AG08395 (cell line): Measurements from ENCODE around the gene CHMP6.
A peak's percentile ranks its signal among the peaks of the same experiment; 100 is the strongest.

Experiments
- DNase-seq: peaks from one replicate; pipeline ENCODE4 v3.0.0; 2012; ENCODE audit warnings: mixed read lengths, low spot score

Gene CHMP6

DNA sequence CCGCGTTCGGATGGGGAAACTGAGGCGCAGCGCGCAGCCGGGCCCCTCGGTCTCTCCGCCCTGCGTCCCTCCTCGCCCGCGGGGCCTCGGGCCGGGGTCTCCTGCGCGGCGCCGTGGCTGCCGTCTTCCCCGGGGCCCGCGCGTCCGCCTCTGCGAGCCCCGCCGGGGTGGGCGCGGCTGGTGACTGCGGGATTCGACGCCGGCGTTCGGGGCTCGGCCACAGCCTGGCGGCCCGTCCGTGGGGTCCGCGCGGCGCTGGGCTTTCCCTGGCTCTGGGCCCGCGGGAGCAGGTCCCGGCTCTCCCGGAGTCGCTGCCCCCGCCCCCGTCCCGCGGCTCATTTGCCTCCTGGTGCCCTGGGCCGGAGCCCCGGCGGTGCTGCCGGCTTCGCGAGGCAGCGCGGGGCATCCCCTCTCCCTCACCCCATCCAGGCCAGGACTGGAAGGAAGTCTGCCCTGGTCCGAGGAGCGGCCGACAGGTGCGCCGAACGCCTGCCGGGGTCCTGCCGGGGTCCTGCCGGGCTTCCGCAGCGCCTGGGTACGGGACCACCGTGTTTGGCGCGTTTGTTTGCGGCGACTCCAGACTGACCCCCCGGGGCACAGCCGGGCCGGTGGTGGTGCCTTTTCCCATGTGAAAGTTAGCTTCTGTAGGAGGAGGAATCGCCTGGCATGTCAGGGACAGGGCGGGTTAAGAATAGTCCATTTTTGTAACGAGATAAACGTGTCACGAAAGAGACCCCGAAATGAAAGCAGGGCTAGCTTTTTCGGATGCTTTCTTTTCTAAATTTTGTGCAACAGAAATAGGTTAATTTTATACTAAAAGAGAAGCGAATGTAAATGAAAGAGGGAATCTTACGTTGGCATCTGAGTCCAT, 671 bp downstream of the CHMP6 start:
- DNase-seq = peak; percentile 43

DNA sequence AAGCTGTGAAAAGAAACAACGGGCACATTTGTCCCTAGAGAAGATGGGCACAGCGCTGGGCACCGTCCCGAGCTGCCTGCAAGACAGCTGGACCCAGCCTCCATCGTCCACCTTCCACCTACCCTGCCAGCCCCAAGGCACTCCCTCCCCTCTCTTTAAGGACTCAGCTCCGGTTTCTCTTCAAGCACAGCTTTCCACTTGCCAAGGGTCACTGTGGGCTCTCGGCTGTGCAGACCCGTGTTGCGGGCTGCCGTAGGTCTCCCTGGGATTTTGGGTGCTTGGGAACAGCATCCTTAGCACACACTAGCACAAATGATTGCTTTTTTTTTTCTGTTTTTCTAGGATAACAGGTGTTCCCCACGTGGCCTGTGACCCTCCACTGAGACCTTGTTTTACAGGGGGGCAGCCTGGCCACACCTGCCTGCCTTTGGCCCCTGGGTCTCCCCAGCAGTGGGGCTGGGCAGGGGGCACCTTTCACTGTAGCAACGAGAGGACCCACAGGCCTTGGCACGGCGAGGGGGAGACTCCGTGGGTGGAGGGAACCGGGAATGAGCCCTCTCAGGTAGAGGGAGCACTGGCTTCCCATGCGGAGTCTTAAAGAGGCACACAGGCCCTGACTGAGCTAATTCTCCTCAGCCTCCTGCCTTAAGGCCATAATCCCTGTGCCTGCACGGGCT, 1.4 kb downstream of the CHMP6 start:
- DNase-seq = no peak

DNA sequence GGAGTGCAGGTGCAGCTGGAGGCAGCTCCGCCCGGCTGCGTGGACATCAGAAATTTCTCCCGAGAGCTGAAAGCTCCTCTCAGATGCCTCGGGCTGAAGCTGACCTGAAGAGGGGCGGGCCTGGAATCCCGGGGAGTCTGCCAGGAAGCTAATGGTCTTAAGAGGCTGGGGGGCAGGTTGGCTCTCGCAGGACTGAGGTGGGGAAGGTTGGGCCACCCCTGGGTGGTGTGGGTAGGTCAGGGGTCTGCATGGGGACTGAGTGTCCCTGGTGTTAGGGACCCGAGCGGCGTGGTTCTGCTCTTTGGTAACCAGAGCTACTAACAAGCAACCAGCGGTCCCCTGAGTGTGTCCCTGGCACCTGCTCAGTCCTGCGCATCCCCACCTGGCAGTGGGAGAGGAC, 3.5 kb downstream of the CHMP6 start:
- DNase-seq = no peak

DNA sequence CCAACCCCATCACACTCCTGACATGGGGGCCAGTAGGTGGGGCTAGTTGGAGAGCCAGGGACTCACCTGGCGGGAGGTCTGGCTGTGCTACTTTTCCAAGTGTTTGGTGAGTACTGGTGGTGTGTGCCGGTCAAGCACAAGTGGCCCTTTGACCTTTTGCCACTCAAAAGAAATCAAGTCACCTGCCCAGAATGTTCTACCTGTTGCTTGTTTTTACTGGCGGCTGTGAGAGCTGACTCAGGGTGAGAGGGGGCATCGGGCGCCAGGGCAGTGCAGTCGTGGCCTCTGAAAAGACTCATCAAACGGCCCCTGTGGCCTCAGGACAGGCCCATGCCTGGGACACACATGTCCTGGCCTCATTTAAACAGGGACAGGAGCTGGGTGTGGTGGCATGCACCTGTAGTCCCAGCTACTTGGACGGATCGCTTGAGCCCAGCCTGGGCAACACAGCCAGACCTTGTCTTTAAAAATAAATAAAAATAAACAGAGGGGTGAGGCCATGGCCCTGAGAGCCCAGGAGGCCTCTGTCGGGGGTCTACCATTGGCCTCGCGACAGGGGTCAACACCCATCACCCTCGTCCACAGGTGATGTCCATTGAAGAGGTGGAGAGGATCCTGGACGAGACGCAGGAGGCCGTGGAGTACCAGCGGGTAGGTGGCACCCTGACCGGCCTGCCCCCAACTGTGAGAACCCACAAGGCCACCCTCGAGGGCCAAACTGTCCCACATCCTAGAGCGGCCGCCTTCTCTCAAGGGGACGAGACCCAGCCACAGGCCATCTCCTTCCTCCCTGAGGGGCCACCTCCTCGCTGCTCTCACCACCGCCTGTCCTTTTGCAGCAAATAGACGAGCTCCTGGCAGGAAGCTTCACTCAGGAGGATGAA, 5.0 kb downstream of the CHMP6 start:
- no peak for DNase-seq

DNA sequence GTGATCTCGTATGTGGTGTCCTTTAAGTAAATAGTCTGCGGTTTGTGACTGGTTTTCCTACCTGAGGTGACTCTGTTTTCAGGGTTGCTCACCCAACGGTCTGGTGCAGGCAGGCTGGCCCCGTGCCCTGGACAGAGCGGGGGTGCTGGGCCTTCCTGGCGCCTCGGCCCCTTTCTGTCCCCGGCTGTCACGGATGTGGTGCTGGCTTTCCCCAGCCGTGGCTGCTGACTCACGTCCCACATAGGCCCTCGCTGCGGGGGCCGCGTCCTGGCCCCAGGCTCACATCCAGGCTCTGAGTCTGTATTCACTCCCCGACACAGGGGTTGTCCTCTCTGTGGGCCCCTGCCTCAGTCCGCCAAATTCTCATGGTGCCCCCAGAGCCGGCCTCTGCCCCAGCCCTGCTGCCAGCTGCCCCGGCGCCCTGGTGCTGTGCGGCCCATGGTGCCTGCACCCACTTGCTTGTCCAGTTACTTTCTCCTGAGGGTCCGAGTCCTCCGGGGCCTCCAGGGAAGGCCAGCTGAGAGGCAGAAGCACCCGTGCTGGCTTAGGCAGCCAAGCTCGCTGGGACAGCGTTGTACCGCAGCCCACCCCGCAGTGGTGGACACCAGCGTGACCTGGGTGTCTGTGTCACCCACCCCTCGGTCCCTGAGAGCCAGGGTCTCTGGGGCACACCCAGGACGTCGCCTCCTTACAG, 5.9 kb downstream of the CHMP6 start:
- no peak for DNase-seq

DNA sequence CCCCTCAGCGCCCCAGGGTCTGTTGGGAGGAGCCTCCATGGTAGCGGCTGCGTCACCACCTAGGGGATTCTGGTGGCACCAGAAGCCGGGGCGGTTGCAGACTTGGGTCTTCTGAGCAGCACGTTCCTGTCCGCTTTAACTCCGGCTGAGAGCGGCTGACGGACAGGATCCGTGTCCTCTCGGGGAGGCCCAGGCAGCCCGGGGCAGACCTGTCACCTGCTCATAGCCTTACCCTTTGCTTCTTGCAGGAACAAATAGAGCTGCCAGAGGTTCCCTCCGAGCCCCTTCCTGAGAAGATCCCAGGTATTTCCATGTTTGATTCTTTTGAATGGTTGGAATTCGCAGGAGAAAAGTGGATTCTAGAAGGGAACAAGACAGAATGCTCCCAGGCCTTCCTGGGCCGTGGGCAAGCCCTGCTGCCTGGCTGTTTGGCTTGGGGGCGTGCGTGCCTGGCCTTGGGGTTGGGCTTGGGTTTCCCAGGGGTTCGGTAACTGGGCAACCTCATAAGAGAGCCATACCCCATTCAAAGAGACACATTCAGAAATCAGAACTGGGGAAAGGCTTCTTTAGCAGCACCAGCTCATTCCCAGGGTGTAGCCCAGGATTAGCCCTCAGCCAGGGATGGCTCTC, 6.6 kb downstream of the CHMP6 start:
- no peak for DNase-seq

DNA sequence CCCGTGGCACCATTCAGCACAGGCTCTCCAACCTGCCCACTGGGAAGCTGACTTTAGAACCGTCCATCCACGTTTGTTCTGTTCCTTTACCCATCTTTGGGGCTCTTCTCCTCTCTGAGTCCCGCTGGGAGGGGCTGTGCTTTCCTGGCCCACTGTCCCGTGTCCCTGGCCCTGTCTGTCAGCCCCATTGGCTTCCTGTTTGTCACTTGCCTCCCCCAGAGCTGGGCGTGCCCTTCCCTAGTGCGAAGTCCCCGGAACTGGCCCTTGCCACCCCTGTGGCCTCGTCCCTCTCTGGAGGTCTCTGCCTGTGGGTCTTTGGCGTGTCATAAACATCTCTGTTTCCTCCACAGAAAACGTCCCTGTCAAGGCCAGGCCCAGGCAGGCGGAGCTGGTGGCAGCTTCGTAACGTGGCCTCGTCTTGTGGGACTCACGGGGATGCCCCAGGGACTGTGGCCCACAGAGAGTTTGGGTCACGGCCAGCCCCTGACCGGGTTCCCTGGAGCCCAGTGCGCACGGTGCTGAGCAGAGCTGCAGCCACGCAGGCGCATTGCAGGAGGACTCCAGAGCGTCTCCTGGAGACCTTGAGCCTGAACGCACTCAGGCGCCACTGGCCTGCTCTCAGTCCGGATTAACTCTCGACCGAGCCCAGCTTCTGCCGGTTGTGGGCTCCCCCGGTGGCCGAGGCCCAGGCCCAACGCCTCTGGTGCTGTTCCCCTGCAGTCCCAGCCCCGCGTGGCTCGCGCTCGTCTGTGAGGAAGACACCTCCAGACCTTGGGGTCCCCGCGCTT, 7.3 kb downstream of the CHMP6 start:
- no peak for DNase-seq

DNA sequence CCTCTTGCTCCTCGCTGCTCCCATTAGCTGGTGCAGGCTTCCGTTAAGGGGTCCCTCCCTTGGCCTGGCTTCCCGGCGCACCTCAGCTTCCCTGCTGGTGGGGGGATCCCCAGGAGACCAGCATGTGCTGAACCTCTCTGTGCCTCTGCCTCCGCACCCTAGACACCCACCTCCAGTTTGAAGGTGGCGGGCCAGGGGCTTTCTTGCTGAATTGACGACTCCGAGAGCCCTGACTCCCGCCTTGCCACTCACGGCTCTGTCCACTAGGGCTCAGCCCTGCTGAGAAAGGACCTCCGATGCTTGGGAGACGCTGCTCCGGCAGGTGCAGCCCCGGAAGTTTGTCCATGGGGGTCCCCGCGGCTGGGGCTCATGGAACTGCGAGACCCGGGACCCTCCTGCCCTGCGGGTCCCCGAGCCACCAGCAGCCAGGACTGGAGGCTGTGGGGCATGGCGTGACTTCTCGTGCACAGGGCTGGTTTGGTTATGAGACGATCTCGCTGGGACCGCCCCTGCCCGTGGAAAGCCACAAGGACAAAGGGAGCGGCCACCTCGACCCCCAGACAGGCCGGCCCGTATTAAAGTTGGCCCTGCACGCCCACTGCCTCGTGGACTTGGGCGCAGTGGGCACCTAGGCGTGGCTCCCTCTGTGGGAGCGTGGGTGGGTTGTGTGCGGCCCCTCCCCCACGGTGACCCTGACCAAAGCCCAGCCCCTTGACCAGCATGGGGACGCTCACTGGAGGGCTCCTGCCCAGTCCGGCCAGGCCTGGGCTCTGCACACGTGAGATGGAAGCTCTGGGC, 8.1 kb downstream of the CHMP6 start:
- DNase-seq = no peak

DNA sequence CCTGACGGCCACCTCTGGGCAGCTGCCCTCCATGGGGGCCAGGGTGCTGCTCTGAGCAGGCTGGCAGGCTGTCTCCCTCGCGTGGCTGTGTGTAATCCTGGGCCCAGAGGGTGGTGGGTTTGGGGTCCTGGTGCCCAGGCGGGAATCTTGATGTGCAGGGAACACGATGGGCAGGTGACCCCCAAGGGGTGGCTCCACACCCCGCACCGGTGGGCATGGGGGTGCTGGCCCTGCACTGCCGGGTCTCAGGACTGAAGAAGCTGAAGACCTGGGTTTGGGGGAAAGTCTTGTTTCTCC, 8.6 kb downstream of the CHMP6 start:
- no peak for DNase-seq

DNA sequence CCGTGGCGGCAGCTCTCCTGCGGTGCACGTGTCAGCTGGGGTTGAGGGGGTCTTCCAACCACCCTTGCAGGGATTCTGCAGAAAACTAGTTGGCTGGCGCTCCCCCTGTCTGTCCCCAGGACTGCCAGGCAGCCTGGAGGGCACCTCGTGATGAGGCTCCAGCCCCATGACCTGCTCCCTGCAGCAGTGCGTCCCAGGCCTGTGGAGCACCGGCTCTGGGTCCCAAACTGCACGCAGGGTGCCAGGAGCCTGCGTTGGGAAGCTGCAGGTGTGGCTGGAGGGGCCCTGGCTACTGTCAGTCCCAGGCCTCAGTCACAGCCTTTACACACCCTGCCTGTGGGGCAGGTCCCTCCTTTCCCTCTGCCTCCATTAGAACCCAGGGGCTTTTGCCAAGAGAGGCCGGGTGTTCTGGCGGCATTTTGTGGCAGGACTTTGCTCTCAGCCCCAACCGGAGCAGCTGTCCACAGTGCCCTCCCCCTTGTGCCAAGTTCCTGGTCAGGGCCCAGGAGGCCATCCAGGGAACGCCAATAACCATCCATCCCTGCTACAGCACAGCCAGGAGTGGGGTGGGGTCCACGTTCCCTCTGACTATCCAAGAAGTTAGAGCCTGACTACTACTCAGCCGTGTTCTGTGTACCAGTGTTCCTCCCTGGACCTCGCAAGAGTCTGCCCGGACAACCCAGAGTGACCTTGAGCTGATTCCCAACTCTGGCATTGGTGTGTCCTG, 9.2 kb downstream of the CHMP6 start:
- DNase-seq = no peak

DNA sequence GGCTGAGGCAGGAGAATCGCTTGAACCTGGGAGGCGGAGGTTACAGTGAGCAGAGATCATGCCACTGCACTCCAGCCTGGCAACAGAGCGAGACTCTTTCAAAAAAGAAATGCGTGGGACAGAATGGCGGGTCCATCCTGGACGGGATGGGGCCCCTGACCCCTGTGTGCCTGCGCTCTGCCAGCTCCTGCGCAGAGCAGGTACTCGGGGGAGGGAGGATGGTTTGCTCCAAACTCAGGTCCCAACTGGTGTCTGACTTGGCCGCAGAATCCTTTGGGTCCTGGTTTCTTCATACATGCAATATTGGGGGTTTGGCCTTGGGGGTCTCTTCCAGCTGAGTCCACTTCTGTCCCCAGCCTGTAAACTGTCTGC, 10.4 kb downstream of the CHMP6 start:
- no peak for DNase-seq

DNA sequence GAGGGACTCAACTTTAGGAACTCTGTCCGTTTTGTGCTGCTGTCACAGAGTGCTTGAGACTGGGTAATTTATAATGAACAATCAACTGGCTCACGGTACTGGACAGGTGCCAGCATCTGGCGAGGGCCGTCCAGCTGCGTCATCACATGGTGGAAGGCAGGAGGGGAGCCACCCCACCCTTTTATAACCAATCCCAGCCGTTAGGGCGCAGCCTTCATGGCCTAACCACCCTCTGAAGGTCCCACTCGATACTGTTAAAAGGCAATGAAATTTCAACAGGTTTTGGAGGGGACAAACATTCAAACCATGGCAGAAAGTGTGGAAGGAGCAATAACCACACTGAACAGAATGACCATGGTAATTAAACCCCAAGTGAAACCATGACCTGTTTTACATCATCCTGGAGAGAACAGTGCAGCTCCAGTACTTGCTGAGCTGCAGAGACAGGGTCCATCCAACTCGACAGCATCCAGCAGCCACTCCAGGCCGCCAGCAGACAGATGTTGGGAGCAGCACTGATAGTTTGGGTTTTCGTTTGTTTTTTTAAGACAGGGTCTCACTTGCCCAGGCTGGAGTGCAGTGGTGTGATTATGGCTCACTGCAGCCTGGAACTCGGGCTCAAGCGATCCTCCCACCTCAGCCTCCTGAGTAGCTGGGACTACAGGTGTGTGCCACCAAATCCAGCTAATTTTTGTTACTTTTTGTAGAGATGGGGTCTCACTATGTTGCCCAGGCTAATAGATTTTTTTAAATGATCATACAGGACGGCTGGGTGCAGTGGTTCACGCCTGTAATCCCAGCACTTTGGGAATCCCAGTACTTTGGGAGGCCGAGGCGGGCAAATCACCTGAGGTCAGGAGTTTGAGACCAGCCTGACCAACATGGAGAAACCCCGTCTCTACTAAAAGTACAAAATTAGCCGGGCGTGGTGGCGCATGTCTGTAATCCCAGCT, 11.0 kb downstream of the CHMP6 start:
- peak; percentile 75 for DNase-seq

DNA sequence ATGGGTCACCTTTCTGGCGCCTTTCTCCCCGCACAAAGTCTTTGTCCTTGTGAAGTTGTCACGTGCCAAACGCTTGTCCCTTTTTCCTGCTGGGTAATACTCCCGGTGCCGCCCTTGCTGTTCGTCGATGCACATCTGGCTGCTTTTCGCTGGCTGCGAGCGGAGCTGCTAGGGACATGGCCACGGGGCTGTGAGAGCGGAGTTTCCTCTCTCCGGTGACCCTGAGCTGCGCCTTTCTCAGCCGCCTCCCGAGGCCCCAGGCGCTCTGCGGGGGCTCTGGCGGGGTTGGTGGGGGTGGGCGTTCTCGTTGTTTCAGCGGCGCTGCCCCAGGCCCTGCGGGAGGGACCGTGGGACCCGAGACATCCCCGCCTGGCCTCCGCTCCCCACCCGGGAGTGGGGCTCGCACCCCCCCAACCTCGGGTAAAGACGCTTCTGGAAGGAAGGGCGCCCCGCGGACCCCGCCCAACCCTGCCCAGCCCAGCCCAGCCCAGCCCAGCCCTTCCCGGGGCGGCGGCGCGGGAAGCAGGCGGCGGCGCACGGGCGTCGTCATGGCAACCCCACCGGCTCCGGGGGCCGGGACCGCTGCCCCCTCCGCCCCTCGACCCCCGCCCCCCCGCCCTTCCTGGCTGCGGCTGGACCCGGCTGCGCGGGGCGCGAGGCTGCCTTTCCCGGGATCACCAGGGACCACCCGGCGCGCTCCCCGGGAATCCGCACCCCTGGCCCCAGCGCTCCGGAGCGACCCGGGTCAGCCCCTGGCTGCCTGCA, 12.3 kb downstream of the CHMP6 start:
- DNase-seq = peak; percentile 52

DNA sequence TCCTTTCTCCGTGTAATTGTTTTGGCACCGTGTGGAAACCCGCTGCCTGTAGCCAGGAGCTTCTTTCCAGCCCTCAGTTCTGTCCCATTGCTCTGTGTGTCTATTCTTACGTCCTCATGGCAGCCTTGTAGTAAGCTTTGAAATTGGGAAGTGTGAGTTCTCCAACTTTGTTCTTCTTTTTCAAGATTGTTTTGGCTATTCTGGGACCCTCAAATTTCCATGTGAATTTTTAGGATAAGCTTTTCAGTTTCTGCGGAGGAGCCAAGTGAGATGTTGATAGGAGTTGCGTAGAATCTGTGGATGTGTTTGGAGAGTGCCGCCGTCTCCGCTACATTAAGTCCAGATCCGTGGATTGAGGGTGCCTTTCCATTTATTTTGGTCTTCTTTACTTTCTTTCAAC, 15.2 kb downstream of the CHMP6 start:
- no peak for DNase-seq

DNA sequence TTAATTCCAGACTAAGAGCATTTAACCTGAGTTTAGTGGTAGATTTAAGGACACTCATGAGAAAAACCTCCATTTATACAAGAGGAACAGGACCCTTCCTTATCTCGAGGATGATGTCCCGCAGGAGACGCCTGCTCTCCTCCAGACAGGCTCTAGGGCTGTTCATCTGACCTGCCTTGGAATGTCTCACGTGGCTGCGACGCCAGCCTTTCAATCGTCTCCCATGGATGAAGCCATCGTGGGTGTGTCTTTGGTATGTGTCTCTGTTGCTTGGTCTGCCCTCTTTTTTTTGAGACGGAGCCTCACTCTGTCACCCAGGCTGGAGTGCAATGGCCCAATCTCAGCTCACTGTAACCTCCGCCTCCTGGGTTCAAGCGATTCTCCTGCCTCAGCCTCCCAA, 16.5 kb downstream of the CHMP6 start:
- DNase-seq = no peak

DNA sequence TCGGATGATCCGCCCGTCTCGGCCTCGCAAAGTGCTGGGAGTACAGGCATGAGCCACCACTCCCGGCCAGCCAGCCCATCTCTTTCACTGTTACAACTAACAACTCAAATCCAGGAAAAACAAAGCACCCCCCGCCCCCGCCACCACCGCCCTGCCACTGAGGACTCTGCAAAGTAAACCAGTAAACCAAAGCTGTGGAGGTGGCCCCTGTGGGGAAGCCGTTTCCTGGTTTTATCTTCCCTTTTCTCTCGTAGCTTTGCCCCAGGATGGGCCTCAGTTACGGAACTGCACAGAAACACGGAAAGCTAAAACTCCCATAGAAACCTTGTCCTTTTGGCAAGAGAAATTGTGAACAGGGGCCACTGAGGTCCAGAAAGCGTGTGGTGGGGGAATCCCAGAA, 17.5 kb downstream of the CHMP6 start:
- no peak for DNase-seq

DNA sequence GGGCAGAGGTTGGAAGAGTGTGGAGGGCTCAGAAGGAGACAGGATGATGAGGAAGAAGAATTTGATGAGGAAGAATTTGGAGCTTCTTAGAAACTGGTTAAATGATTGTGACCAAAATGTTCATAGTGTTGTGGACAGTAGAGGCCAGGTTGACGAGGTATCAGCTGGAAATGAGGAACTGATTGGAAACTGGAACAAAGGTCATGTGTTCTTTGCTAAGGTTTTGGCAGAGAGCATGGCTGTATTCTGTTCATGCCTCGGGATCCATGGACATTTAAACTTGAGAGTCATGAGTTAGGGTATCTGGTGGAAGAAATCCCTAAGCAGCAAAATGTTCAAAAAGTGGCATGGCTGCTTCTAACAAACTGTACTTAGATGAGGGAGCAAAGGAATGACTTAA, 19.3 kb downstream of the CHMP6 start:
- DNase-seq = no peak

DNA sequence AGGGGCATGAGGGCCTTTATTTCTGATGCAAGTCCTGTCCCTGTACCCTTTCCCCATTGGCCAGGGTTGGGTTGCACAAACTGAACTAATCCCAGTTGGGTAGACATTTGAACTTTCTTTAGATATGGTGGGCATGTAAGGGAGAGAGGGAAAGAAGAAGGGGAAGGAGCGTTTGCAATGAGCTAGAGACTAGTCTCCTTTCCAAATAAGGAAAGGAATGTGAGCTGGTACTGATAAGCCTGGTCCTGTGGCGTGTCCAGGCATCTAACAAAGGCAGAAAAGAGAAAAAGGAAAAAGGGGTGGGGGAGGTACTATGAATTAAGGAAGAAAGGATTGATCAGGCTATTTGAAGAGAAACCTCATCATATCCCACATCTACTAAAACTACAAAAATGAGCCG, 20.3 kb downstream of the CHMP6 start:
- DNase-seq = no peak
